Hair follicular keratinocyte (primary cell): ENCODE data around the gene NT5DC4. TPM values are rescaled to one million over a fixed set of nuclear protein-coding genes. Genes with fewer than 3 reads are reported as not detected.

Experiments used
- total RNA-seq: library from RNA; depleted of rRNA; stranded (reverse); fragments of >200 nt; gene quantifications from 2 replicates; pipeline ENCODE4 v1.2.3, GENCODE V29; 2015

NT5DC4 gene
- not detected in 2 replicates for total RNA-seq

DNA sequence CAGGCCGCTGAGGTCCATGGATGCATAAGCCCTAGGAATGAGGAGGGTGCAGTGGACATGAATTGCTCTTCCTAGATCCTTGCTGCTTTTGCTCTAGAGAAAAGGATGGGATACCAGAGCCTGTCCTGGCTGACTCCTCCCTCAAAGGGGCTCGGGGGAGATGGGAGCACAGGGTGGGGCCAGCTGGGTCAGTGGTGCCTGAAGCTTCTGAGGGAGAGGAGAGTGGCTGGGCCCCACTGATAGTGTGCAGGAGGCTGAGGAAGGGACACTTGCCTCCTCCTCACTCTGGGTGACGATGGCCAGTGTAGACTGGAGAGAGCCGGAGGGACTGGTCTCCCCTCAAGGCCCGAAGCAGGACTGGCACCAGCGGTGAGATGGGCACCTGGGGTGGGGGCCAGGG lies at the start of gene NT5DC4:
Gene NT5DC4, plus strand, starts transcription at position 236 of the 400 bp plus-strand sequence. Its CDS starts 60 bp downstream, at position 296.

DNA sequence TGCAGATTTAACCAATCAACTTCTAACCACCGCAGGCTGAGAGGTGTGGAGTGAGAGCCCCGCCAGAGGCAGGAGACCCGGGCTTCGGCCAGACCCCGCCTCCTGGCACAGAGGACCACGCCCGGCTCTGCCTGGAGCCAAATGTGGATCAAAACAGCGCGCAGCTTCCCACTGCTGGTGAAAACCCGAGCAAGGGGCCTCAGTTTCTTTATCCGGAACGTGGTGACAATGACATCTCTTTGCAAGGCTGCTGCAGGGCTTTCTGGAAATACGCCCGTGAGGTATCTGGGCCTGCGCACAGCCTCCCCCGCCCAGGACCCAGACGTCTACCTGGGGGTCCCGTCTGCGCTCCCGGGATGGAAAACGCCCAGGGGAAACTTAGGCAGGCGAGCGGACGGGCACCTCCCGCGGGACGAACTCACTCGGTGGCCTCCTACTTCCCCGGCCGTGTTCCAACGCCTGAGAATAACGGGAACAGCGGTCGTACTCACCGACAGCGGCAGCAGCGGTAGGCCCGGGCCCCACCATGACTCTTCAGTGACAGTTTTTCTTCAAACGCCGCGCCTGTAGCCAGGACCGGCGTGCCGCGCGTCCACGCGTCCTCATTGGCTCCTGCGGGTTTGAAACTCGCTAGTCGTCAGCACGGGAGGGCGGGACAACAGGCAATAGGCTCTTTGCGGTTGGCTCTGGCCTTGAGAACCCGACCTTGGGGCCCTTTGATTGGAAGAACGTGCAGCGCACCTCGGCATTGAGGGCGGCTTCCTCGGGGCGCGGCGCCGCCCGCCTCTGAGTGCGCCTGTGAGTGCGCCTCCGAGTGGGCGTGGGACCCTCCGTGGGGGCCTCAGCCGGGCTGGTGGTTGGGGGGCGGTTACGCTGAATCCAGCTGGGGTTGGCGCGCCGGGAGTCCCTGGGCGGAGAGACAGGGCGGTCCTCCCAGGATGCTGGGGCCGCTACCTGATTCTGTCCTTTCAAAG lies 43.5 kb downstream of the NT5DC4 start, which contains the start of gene CKAP2L:
Gene CKAP2L, minus strand, starts transcription at position 539 of the 974 bp plus-strand sequence. Its CDS starts 11 bp downstream, at position 528.

DNA sequence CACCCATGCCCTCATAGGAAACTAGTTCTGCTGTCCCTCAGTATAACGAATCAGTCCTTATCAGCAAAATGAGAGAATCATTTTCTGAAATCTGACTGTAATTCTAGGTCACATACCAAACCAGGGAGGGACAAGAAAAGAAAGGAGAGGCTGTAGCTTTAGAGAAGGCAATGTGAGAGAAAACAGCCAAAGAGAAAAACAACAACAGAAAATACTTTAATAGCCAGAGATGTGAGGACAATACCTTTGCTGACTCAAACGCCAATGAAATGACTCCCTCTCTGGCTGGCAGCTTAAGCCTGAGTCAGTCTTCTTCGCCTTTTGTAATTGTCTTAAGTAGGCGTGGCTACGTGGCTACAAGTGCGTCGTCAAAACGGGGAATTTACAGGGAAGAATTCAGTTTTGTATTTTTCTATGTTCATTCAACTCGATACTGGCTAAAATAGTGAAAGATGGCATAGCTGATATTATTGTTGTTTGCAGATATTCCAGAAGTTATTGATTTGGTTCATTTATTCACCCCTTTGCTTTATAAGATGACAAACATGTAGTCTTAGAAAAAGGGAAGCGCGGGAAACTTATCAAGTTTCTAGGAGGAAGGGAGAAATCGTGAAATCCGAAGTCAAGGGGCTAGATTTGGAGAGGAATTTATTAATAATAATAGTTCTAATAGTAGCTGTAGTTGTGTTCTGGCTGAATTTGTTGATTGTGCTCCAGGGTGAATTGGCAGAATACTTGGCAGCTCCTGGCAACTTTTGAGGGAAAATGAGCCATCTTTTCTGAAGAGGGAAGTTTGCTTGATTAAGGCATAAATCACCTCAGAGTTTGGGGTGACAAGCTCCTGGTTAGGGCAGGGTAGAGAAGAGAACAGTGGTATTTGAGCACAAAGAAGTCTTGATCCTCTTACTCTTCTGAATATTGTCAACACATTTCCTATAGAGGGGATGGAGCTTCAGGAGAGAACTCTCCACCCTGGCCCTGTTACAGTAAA lies 63.7 kb downstream of the NT5DC4 start, which contains the start of gene IL1A:
Gene IL1A, minus strand, starts transcription at position 295 of the 991 bp plus-strand sequence. CDS start 723 bp downstream, outside the sequence.

Other genes with a start within 250 kb of the NT5DC4 start
- gene TTL, start 238.9 kb upstream of the NT5DC4 start, total RNA-seq: 35.7 and 38.7 TPM in 2 replicates
- gene POLR1B, start 178.6 kb upstream of the NT5DC4 start, total RNA-seq: 13.4 and 19.6 TPM in 2 replicates
- 34.8 and 39.6 TPM in 2 replicates for gene CHCHD5, start 136.4 kb upstream of the NT5DC4 start, total RNA-seq
- gene SLC20A1, start 75.1 kb upstream of the NT5DC4 start, total RNA-seq: 87.7 and 102 TPM in 2 replicates
- 11.3 and 21.2 TPM in 2 replicates for gene CKAP2L, start 43.6 kb downstream of the NT5DC4 start, total RNA-seq
- 305 and 483 TPM in 2 replicates for gene IL1A, start 63.5 kb downstream of the NT5DC4 start, total RNA-seq
- 199 and 298 TPM in 2 replicates for gene IL1B, start 115.8 kb downstream of the NT5DC4 start, total RNA-seq
- gene IL37, start 190.1 kb downstream of the NT5DC4 start, total RNA-seq: not detected in 2 replicates